NCI-H460 (cell line): ENCODE results near the gene MFSD6. TPM values are rescaled to one million over a fixed set of nuclear protein-coding genes. Genes with fewer than 3 reads are reported as not detected.
"Not testable (repeated sequence)": the region's sequence is repeated elsewhere in the genome, so short reads cannot be mapped to it uniquely, and the experiment has no call there.

Experiments used
- DNase-seq: peaks from one replicate; pipeline ENCODE4 v3.0.0-alpha.2; 2016; ENCODE audit warnings: low read depth; ENCODE audit errors: extremely low read depth
- total RNA-seq: library from RNA; depleted of rRNA; stranded (reverse); fragments of >200 nt; shearing (Covaris generic); gene quantifications from 2 replicates; pipeline ENCODE4 v1.2.3, GENCODE V29; 2014

MFSD6 gene
- total RNA-seq, 1 experiment from 2014 or later: 28.4 TPM

DNA sequence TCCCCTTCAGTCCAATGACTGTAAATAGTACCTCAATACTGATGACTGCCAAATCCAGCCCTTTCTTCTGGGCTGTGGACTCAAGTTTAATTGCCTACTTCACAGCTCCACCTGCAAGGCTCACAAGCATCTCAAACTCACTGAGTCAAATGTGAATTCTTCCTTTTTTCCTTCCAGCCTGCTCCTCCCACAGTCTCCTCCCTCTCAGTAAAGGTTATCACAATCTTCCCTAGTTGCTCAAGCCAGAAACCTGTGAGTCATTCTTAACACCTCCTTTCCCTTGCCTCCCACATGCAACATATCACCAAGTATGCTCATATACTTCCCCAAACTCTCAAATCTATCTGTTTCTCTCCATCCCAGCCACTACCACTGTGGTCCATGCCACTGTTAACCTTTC is 3.7 kb upstream of the MFSD6 start:
- peak; percentile 75 for DNase-seq

DNA sequence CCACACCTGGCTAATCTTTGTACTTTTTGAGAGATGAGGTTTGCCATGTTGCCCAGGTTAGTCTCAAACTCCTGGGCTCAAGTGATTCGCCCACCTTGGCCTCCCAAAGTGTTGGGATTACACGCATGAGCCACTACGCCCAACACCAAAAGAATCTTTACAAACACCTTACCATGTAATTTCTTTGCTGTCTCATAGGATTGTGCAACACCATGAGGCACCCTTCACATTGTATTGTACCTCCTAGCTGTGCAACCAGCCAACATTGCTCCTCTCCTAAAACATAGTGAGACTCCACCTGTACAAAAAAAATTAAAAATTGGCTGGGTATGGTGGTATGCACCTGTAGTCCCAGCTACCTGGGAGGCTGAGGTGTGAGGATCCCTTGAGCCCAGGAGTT is 3.1 kb upstream of the MFSD6 start:
- DNase-seq: no peak

DNA sequence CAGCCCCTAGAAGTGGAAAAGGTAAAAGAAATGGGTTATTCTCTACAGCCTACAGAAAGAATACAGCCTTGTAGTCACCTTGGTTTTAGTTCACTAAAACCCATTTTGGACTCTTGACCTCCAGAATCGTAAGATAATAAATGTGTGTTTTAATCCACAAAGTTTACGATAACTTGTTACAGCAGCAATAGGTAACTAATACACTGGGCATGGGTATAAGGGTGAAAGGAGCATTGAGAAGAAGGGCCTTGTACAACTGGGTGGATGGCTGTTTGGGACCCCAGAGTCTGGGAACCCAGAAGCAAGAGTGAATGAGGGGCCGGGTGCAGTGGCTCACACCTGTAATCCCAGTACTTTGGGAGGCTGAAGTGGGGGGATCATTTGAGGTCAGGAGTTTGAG is 2.2 kb upstream of the MFSD6 start:
- no peak for DNase-seq

DNA sequence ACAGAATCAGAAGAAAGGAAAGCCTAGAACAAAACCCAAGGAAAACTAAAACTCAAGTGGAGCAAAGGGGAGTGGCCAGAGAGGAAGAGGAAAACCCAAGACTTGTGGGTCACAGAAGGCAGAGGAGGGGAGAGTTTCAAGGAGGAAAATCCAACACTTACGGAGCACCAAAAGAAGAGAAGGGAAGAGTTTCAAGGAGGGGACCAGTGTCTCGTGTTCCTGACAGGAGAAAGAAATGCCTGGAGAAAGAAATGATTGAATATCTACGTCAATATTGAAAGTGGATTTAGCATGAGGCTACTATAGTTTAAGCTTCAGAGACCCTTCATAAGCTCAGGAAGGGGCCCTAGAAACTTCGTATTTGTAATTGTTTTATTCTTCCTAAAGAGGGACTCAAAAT is 1.4 kb upstream of the MFSD6 start:
- DNase-seq: no peak

DNA sequence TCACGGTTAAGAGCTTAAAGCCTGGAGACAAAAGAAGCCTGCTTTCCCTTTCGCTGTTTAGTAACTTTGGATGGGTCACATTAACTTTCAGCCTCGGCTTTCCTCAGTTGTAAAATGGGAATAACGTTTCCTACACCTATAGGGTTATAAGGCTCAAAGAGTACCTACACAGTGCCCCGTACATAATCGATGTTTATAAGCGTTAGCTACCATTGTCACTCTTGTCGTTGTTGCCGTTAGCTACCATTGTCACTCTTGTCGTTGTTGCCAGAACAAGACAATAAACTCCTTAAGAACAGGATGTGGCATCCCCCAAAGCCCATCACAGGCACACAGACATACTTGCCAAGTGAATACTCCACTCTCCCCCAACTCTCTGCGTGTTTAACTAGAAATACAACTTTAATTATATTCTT is 901 bp upstream of the MFSD6 start:
- DNase-seq: no peak

DNA sequence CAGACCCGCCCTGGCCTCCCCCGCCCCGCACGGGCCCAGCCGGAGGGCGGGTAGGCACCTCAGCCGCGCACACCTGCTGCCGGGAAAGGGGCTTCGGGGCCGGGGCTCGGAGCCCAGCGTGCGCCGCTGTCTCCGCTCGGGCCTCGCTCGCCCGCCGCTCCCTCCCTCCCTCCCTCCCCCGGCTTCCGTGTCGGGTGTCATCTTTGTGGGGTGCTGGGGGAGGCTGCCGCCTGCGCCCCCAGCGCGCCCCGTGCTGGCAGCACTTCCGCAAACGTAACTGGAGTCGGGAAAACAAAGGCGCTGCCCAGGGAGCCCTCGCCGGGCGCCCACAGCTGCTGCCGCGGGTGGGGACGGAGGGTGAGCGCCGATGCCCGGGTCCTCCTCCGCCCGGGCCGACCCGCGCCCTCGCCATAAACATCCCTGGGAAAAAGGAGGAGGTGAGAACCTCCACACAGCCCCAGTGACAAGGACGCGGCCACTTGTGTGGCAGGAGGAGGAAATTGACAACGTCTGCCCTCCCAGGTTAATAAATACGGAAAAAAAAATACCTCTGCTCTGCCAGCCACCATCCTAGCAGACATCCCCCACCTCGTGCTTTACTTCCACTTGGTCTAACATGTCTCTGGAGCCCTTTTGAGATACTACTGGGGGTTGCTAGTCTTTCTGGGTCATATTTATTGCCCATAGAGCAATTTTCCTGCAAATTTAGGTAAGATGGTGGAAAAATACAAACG is 550 bp downstream of the MFSD6 start:
- DNase-seq: peak; percentile 25

DNA sequence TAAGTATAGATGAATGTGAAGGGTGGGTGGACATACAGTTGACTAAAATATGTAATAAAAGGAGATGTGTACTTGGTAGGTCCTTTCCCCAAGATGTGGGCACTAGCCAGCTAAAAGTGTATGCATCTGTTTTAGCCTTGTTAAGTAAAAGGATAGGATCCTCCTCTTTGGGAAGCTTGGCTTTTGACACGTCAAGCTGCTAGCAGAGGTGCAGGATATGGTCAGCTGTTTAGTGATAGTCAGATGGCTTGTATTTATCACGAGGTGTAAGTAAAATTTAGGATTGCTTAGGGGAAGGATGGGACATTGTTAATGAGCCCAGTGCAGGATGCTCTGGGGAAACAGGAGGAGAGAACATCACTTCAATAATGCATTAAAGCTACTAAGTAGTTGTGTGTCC is 1.5 kb downstream of the MFSD6 start:
- DNase-seq: no peak

DNA sequence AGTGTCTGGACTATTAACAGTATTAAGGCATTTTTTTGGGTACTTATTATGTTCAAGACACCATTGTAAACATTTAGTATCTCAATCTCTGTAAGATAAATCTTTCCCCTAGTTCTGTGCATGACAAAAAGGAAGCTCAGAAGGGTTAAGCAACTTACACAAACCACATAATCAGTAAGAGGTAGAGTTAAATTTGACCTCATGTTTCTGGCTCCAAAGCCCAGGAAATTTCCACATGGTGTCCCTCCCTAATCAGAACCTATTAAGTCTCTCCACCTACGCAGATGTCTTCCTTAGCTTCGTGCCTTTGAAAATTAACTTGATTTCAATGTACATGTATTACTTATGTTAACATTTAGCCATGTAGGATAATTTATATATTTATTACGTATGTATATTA is 2.0 kb downstream of the MFSD6 start:
- no peak for DNase-seq

DNA sequence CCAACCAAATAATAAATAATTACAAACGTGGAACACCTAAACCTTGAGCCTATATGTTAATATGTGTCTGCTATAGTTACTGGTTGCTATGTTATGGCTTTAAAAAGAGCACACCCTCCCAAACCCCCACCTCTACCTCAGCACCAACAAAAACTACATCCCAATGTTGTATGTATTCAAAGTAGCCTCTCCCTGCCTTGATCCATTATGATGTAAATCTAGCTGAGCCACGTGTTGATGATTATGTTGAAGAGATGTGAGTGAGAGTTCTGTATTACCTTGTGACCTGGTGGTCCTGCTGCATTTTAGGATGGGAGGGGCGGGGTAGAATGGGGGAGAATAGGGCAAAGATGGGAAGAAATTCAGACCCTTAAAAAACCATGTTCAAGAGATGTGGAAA is 4.8 kb downstream of the MFSD6 start:
- DNase-seq: no peak

DNA sequence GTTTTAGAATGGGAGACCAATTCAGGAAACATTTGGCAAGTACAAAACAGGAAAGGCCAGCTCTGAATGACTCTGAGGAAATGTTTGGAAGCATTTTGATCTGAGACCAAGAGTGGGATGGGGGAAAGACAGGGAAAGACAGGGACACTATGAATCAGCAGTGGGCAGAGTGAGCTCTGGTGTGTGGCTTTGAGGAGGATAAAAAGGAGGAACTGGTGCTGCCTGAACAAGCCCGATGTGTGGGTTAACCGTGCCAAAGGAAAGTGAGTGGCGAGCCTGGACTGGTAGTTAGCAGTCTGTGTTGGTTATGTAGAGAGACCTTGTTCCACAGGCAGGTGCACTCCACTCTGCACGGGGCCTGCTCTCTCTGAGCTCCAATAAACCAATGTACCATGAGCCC is 5.3 kb downstream of the MFSD6 start:
- no peak for DNase-seq

DNA sequence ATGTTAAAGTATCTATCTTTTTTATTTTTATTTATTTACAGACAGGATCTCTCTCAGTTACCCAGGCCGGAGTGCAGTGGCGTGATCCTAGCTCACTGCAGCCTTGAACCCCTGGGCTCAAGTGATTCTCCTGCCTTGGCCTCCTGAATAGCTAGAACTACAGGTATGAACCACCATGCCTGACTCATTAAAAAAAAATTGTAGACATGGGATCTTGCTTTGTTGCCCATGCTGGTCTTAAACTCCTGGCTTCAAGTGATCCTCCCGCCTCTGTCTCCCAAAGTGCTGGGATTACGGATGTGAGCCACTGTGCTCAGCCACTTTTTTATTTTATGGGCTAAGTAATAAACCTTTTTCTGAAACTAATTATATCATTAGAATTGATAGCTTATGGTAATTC is 7.1 kb downstream of the MFSD6 start:
- no peak for DNase-seq

DNA sequence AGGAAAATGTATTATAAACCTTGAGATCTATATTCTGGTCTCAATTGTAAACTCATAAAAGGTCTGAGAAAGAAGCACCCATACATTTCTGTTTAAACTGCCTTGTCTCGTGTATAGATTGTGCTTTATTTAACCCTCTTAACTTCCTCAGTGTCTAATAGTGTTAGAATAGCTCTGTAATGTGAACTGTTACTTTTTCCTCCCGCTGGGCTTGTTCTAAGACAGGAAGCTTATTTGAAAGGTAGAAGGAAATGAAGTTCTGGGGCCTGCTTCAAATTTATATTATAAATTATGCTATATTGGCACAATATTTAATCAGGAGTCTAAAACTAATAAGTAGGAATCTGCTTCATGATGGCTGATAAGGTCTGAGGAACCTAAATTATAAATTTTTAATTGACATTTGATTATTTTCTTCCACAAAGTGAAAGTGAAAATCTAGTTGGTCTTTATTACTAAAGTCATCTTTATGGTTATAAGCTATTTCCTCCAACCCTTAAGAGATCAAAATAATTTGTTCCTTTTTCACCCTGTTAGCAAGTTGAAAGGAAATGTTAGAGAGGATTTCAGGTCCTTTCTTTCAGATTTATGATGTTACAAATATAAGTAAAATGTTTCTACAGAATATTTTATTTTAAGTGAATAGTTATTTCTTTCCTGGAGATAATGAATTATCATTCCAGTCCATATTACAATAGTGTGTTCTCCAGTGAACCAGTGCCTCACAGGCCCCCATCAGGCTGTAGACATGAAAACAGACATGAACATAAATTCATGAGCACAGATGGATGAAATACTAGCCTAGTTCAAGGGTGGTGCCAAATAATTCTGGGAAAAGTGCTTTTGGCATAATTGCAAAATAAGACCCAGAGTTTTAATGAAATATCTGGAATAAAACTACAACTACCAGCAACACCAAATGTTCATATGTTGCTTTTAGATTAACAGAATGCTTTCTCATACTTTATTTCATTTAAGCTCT is 7.9 kb downstream of the MFSD6 start:
- DNase-seq: no peak

DNA sequence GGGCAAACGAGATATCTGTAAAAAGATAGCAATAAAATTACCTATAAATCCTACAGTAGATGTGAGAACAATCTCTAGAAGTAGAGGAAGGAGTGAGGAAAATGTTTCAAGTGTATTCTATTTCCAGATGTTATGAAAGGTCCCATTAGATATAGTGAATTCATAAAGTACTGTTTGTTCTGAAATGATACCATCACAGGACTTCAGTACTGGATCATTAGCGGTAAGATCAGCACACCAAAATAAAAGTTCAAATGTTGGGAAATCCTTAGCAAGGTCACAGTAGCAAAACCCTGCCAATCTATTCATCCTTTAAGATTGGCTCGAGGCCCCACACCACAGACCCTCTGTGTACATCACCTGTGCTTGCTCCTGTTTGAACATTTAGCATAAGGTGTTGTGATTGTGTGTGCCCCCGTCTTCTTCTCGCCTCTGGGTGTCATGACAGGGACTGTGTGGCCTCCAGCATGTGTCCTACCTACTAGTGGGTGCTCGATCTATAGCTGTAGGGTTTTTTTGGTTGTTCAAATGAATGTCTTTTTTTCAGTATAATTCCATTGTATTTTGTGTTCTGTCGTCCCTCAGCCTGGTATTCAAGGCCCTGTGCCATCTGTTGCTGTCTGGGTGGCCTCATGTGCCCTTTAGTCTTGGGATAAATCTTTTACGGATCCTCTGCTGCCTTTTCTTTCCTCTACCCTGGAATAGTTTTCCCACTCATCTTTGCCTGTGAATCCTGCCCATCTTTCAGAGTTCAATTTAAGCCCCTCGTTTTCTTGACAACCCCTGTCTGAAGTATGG is 9.1 kb downstream of the MFSD6 start:
- DNase-seq: no peak

DNA sequence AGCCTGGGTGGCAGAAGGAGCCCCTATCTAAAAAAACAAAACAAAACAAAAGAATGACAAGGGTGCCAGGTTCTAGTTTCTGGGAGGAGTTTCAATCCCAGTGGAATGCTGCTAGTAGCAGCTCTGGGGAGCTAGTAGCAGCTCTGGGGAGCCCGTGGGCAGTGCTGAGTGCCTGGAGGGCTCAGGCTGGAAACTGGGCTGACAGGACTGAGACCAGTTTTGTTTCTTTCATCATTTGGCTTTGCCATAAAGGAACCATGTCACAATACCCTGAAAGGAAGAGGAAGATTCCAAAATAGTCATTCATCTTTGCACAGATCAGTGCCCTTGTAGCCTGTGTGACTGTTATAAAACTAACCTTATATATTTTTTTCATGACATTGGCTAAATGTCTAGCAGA is 10.6 kb downstream of the MFSD6 start:
- no peak for DNase-seq

DNA sequence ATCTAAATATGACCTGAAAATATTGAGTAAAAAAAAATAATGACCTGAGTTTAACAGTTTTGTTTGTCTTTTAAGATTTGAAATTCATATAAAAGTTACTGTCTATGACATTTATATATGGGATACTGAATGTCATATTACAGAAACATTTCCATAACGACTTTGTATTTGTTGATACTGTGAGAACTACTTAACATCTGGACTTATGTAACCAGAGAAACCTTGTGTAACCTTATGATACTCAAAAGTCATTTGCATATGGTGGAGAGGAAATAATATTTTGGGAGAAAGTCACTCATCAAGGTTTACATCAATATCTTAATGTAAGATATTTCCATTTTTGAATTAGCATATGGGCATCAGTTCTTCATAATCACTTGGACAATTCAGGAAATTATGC is 12.6 kb downstream of the MFSD6 start:
- DNase-seq: no peak

DNA sequence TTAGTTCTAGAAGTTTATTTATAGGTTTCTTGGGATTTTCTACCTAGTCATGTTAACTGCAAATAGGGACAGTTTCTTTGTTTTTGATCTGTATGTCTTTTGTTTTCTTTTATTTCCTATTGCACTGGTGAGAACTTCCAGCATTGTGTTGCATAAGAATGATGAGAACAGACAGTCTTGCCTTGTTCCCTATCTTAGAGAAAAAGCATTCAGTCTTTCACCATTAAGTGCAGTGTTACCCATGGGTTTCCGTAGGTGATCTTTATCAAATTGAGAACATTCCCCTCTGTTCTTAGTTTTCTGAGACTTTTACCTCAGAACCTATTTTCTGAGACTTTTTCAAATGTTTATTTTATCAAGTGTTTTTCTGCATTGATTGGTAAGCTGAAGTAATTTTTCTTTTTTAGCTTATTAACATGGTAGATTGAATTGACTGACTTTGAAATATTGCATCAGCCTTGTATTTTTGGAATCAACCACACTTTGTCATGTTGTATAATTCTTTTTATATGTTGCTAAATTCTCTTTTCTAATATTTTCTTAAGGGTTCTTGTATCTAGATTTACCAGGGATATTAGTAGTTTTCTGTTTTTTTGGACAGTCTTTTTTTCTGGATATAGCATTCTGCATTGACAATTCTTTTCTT is 17.2 kb downstream of the MFSD6 start:
- DNase-seq: no peak

DNA sequence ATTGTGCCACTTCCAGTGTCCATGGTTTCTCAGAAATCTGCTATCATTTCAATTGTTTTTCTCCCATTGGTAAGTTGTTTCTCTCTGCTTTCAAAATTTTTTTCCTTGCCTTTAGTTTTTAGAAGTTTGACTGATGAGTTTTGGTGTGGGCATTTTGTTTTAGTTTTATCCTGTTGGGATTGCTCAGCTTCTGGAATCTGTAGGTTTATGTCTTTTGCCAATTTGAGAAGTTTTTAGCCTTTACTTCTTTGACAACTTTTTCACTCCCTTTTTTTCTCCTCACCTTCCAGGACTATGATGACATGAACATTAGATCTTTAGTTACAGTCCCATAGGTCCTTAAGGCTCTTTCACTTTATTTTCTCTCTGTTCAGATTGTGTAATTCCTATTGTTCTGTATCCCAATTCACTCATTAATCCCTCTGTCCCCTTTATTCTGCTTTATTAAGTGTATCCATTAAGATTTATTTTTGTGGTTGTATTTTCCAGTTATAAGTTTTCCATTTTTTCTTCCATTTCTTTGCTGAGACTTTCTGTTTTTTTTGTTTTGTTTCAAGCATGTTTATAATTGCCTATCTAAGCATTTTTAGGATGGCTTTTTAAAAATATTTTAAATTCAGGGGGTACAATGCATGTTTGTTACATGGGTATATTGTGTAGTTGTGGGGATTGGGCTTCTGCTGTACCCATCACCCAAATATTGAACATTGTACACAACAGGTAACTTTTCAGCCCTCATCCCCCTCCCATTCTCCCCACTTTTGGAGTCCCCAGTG is 17.9 kb downstream of the MFSD6 start:
- no peak for DNase-seq

DNA sequence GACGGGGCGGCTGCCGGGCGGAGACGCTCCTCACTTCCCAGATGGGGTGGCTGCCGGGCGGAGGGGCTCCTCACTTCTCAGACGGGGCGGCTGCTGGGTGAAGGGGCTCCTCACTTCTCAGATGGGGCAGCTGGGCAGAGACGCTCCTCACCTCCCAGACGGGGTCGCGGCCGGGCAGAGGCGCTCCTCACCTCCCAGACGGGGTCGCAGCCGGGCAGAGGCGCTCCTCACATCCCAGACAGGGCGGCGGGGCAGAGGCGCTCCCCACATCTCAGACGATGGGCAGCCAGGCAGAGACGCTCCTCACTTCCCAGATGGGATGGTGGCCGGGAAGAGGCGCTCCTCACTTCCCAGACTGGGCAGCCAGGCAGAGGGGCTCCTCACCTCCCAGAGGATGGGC is 22.7 kb downstream of the MFSD6 start:
- DNase-seq: not testable (repeated sequence)

DNA sequence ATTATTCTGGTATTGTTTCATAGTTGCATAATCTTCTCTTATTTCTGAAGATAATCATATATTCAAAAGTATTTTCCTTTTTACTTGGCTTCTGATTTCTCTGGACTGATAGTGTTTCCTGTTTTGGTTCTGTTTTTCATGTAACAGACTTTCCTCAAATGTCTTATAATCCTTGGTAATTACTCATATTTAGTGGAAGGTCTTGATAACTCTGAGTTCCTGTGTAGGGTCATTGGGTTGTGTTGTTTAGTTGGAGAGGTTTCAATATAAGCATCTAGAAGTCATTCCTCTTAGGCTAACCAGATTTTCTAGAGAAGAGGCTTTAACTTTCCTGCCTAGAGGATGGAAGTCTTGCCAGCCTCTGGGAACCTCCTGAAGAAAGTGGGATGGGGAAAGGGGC is 23.8 kb downstream of the MFSD6 start:
- DNase-seq: no peak
